GM19395 (cell line): Measurements from ENCODE around the gene SP2.

Experiments
- ATAC-seq: cut with Tn5 transposase; IDR thresholded peaks from one replicate; pipeline ENCODE4 v1.9.1; 2021; ENCODE audit warnings: mild to moderate bottlenecking, moderate library complexity; ENCODE audit not compliant: unreplicated experiment

Gene SP2

DNA sequence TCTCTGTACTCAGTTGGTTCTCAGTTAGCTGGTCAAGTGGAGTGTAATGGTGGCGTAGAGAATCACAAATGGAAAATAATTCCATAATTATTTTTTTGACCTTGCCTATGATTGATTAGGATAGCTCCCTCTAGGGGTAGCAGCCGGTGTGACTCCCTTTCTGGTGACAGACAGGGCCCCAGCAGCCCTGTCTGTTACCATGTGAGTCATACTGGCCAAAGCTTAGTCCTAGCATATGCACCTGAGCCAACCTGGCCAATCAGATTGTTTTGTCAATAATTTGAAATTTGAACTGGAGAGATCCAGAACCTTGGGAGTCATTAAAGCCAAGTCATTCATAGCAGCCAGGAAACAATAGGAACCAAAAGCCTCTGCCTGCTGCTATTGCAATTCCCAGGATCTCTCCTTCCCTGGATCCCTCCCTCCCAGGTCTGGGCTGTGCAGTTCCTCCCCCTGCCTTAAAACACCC is 50.9 kb downstream of the SP2 start:
- ATAC-seq, result no peak

DNA sequence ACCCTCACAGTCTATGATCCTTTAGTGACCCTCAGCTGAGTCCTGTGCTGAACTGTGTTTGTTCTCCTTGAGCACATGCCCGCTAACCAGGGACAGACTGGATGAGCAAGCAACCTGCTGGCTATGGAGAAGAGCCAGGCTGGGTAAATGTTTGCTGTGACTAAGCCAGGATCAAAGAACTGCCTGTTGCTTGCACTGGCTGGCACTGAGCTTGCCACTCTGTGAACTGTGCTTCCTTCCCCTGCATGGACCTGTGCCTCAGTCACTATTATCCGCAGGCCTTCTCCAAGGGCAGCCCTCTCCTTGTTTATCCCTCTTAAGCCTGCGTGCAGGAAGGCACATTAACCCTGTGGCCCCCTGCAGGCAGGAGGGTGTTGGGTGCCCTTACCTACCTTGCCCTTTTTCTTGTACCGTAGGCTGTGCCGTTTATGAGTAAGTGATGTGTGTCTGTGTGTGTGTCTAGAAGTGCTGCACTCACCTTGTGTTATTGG is 52.7 kb downstream of the SP2 start:
- no peak for ATAC-seq

DNA sequence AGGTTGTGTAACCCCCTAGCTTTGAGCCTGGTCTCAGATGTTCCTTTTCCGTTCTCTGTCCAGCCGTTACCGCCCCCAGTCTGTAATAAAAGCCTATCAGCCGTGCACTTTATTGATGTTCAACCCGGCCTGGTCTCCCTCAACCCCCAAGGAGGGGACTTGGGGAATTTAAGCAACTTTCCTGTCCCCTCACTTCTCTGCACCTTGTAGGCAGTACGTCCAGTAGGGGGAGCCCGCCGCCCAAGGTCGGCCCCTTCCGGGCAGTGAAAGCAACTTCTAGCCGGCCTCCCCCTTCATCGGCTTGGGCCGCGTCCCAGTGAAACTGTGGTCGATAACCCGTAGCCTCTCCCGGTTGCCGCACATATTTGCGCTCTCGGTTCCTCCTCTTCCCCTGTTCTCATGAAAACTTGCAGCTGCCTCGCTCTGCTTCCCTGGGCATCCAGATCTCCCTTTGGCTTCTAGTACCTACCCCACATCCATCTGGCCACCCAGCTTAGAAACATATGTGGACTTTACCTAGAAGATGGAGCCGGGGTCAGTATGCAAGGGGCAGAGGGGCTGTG is 53.2 kb downstream of the SP2 start:
- ATAC-seq, result peak; percentile 53

DNA sequence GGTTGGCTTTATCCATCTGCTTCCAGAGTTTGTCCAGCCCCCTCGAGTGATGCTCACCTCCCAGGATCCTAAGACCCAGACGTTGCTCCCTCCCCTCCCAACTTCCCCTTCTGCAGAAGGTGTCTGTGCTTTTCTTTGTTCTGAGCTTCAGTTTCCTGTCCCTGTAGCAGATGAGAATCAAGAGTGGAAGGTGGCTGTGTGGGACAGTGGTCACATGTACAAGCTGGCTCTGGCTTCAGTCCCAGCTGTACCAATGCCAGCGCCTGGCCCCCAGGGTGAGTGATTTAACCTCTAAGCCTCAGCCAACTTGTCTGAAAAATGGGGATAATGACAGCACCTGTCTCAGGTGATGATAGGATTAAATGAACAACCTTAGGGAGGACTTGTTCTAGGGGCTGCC is 53.9 kb downstream of the SP2 start:
- peak; percentile 48 for ATAC-seq

DNA sequence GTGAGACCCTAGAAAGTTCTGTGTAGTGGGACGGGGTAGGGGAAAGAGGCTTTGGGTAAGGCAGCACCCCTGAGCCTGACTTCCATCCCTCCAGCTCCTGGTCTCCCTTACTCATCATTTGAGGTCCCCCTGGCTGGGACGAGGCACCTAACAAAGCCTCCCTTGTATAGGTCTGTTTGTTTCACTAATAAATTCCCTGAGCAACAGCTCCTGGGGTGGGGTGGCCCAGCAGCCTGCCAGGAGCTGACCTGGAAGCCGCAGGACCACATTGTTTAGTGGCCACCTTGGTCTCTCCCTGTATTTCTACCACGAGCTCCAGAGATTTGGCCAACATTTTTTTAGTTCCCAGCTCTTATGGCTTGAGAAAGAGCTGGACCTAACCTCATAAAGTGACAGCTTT is 54.4 kb downstream of the SP2 start:
- ATAC-seq, result no peak

DNA sequence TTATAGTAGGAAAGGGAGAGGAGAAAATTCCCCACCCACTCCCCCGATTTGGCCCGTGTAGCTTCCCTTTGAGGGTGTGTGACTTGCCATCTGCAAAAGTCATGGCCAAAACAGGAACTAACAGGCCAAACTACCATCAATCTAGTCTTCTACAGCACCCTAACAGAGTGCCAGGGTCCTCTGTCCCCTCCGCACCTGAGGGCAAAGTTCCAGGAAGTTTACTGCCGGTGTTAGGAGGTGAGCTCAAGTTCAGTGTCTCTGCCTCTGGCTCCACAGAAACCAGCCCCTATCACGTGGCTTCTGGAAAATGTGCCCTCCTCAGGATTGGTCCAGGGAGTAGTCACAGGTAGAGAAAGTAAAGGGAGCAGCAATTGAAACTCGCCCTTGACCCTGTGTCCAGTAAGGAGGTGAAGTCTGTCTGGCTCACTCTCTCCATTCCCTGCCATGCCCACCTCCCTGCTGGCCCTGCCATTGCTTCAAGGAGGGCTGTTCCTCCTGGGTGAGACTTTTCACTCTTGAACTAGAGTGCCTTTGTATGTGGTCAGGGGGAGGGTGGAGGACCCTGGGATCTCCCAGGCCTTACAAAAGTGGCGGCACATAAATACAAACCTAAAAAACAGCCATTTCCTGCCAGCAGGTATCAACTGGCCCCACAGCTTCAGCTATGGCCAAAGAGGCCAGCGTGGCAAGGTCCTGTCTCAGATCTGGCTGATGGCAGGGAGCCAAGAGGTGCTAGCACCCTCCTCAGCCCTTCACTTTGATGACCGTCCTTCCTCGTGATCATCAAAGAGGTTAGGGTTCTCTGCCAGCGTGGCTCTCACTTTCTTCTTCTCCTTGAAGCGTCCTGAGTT is 56.4 kb downstream of the SP2 start:
- ATAC-seq, result no peak

DNA sequence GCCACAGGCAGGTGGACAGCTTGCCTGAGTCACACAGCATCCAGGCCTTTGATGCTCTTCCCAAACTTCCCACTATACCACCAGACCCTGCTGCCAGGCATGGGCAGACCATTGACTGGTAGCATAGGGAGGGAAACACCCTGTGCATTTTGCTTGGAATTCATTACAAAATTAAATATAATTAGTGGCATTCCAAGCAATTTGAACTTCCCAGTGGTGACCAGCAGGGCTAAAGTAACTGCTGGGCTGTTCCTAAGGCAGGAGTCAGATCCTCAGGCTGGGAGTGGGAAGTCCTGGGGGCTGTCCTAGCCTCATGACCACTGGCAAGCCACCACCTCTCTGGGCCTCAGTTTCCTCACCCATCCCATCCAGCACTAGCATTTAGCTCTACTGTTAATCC is 57.9 kb downstream of the SP2 start:
- no peak for ATAC-seq

DNA sequence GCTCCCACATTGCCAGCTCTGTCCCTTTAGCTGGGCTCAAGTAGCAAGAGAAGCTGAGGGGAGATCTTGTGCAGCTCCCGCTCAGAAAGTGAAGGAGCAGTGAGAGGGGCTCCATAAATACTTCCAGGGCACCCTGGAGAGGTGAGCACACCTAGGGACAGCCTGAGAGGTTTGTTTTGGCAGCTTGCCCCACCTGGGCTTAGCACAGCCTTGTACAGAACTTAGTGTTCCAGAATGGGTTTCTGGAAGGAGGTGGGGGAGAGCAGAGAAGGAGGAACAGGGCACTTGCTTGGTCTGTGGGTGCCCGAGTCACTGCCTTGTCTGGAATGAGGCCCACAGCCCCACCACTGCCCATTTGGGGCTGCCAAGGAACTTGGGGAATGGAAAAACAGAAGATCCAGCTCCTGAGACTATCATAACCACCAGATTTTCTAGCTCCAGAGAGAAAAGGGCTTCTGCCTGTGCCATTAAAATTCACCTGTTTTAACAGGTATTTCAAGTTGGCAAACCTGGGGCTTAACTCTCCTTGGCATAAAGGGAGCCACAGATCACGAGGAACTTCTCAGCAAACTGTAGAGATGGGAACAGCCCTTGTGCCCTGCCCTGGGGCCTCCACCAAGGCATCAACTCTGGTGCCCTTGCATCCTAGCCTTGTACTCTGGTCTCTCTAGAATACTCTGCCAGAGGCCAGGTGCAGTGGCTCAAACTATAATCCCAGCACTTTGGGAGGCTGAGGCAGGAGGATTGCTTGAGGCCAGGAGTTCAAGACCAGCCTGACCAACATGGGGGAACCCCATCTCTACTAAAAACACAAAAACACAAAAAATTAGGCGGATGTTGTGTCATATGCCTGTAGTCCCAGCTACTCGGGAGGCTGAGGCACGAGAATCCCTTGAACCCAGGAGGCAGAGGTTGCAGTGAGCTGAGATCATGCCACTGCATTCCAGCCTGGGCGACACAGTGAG is 59.7 kb downstream of the SP2 start:
- no peak for ATAC-seq

DNA sequence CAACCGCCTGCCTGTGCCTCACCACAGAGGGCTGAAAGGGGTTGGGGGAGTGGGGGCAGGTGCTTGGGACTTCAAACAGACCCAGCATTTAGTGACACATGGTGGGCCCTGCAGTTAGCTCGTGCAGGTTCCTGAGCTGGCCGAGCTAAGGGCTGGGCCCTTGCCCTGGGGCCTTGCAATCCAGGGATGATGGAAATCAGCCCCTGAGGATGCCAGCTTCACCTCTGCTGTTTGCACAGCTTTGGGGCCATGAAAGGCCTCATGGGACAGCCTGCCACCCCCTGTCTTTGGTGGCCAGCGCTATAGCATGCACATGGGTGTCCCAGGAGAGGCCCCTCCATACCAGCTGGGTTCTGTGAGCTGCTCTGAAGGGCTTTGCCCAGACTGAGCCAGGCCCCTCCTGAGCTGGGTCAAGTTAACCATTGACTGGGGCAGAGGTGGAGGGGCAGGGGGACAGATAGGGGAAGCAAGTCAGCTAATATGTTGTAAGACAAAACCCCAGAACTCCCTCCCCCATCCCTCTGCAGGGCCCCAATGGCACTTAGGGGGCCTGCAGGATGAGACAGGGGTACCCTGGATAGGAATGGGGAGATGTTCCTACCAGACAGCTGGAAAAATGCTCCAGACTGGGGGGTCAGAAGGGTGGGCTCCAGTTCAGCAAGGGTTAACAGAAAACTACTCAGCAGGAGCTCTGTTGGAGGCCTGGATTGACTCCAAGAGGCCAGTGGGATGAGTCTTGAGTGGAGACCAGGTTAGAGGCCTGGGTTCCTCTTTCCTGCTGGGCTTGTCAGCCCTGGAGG is 61.0 kb downstream of the SP2 start:
- no peak for ATAC-seq

DNA sequence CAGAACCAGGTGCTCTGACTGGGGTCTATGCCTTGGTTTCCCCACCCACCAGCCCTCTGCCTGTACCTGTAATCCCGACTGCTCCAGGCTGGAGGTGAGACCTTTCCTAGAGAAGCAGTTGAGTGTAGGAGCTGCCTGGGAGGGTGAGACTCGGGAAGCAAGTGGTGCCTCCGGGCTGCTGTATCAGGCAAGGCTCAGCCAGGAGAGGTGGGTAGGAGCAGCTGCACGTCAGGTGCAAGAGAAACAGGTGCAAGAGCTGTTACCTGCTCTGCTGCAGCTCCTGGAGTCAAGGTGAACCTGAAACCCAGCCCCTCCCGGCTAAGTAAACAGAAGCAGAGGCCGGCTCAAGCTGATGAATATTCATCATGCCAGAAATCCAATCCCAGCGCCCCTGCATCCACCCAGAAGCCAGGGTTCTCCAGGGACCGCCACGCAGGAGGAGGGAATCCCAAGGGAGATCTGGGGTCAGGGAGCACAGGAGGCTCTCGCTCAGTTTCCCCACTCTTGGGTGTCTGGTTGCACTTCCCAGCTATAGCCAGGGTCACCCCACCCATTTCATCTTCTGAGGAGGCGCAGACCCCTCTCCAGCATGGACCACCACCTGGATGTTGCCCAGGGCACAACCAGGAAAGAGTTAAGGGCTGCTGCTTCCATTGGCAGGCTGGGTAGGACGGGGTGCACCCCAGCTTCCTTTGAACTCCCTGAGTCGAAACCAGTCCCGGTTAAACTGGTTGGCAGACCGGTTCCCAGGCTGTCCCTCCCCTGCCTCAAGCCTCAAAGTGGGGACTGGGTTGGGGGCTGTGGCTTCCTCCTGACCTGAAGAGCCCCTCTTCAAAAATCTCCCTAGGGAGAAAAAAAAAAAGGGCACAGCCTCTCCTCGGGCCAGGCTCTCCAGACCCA is 61.8 kb downstream of the SP2 start, which contains the start of gene PRR15L:
TSS of gene PRR15L (minus strand) at position 293 of the 900 bp plus-strand sequence. CDS start 4,649 bp downstream, outside the sequence.
- ATAC-seq, result no peak

DNA sequence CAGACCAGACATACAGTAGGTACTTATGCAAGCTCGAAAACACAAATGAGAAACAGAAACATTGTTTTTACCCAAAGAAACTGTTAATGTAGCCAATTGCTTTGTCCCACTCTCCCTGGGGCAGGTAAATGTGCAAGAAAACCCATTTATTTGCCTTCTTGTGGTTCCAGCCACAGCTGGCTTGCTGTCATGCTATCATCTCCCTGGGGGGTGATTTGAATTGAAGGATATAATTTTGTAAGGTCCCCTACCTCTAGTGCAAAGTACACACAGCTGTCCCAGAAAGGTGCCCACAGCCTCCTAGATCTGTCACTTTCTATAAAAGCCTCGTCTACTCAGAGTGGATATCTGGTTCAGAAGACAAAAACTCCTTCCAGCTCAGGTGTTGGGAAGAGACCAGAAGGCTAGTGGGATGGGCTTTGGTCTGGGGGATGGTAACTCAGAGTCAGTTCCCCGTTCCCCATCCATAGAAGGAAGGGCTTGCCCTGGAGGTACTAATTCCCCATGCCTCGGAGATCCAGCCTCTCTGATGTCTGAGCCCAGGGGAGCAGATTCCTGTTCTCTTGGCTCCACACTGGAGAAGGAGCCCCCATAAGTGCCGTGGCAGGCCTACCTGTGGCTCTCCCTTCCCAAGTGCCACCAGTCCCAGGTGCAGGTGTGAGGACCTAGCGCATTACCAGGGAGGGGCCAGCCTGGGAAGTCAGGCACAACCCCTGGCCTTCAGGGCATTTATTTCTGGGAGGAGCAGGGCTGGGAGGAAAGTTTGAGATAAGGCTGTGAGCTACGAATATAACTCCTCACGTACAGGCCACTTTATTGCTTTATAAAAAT is 64.0 kb downstream of the SP2 start:
- no peak for ATAC-seq

DNA sequence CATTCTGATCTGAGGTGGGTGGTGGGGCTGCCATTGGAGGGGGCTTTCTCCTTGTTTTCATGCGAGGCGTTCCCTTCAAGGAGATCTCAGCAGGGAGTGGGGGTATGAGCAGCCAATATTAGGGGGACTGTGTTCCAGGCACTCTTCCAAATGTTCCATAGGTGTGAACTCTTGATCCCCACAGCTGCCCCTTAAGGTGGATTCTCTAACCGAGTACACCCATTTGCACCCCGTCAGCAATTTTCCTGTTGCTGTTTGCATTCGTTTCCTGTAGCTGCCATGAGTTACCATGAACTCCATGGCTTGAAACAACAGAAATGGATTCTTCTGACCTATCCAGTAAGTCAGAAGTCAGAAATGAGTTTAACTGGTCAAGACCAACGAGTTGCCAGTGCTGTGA is 65.4 kb downstream of the SP2 start:
- no peak for ATAC-seq

DNA sequence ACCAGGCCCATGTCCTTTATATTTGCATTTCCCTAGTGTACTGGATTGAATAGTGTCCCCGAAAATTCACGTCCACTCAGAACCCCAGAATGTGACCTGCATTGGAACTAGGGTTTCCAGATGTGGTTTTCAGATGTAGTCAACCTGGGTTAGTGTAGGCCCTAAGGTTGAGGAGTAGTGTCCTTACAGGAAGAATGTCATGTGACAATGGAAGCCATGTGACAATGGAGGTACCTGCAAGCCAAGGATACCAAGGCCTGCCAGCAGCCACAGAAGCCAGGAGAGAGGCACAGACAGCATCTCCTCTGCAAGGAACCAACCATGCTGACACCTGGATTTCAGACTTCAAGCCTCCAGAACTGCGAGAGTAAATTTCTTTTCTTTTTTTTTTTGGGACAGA is 66.9 kb downstream of the SP2 start:
- no peak for ATAC-seq

DNA sequence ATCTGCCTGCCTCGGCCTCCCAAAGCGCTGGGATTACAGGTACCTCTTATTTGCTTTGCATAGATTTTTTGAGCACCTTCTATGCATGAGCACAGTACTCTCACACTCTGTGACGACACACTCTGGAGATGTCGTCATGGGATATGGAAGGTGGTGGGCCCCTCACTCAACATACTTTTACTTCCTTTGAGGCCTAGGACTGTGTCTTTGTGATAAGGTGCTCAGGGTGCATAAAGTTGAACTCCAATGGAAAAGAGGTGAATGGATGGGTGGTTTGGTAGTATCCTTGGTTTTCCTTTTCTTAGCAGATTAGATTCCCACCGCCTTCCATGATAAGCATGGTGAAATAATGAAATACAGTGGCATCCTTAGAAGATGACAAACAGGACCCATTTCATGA is 68.8 kb downstream of the SP2 start:
- ATAC-seq, result no peak

DNA sequence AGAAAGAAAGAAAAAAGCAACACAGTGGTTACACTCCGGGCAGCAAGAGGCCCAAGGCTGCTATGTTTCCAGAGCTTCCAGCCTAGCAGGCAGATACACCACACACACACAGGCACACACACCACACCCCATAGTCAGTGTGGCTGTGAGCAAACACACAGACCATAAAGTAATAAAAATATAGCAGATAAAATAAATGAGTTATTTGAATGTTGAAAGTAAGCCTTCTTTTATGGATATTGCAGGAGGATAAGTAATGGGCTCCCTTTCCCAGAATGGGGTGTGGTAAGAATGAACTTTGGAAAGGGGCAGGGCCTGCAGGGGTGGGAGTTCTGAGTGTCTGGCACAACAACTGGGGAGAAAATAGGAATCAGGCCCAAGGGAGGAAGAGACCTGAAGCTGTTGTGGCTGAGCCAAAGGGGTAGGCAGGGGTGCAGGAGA is 70.1 kb downstream of the SP2 start:
- no peak for ATAC-seq

DNA sequence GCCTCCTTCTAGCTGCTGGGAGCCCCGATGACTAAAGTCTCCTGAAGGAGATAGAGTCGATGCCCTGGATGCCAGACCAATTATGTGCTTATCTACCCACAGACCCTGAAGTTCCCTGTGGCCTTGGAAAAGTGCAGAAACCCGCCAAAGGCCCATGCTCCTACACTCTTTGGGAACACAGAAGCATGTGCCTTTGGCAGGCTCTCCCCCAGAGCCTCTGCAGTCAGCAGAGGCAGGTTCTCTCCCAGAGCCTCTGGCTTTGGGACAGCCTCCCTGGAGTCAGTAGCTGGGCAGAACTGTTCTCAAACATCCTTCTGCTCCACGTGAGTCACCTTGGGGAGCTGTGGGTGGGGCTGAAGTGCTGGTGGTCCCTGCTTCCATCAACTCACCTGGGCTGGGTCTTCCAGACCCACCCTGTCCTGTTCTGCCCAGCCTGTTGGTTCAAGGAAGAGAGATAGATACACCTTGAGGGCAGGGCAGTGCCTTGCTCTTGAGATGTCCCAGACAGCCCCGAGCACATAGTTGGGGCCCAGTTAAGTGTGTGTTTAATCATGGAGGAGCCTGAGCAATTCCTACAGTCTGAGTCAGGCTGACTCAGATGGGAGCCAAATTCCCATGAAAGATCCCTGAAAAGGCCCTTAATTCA is 71.7 kb downstream of the SP2 start:
- no peak for ATAC-seq

DNA sequence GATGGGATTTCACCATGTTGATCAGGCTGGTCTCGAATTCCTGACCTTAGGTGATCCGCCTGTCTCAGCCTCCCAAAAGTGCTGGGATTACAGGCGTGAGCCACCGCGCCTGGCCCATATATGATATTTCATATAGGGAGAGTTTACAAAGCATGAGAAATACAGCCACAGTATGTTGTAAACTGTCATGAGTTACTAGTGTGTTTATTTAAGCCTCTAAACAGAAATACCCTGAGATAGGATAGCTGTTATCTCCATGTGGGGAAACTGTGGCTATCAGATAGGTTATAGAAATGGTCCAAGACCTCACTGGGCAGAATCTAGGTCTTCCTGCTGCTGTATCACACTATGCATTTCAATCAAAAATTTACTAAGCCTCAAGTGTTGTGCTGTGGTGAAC is 72.8 kb downstream of the SP2 start:
- no peak for ATAC-seq
